HG02938 (cell line): ENCODE results near the gene TMPRSS6.

Source experiments
- ATAC-seq: cut with Tn5 transposase; IDR thresholded peaks from one replicate; pipeline ENCODE4 v1.9.1; 2021; ENCODE audit warnings: mild to moderate bottlenecking, moderate library complexity; ENCODE audit not compliant: unreplicated experiment

TMPRSS6 gene

GRCh38 chr22:37109242-37109917, at the start of gene TMPRSS6:
Gene TMPRSS6, minus strand, starts transcription at chr22:37109713. Its CDS starts 6,296 bp downstream, at chr22:37103417.
- no peak for ATAC-seq

DNA sequence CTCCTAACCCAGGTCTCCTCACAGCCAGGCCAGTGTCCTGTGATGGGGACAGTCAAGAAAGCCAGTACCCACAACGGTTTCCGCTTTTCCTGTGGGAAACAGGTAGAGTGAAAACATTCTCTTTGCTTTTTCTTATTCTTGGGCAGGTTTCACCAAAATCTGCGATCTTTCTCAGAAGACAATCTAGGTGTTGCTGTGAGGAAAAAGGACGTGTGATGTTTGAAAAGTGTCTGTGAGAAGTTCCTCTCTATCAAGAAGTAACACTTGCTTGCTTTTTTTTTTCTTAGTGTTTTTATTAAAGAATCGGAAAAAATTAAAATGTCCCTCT, 49.4 kb upstream of the TMPRSS6 start:
- ATAC-seq: no peak

- no peak for ATAC-seq
Observed at GRCh38 chr22:37157516-37158285, 48.2 kb upstream of the TMPRSS6 start.

GRCh38 chr22:37156686-37157435, 47.3 kb upstream of the TMPRSS6 start:
- ATAC-seq: no peak

DNA sequence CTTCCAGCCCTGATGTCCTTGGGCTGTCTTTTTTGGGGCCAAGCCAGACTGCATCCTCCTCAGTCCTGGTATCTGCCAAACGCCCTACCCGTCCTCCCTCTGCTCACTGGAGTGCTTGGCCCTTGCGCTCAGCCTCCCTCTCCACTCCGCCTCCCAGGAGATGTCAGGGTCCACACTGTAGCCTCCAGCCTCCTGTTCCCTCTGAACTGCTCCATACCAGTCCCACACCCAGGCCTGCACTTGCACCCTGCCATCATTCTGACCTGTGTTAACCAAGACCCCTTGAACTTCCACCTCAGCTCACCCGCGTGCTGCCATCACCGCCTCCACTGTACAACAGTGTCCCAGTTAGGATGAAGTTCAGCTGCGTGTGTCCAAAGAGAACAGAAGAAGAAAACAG, 46.5 kb upstream of the TMPRSS6 start:
- ATAC-seq: no peak

- no peak for ATAC-seq
Observed at GRCh38 chr22:37154925-37155712, 45.6 kb upstream of the TMPRSS6 start.

DNA sequence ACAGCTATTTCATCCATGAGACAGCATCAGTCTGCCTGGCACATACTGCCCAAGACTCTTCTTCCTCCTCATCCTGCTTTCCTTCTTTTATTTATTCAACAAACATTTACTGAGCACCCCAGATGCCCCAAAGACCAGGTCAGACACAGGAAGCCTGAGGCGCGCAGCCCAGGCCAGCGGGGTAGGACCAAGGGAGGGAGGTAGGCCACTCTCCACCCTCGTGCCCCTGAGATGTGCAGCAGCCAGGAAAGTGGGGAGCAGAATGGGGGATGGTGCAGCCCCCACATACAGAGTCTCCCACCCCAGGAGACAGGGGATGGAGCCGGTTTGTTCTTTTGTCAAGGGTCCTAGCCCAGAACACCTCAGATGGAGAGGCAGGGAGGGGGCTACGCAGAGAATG, 44.4 kb upstream of the TMPRSS6 start:
- ATAC-seq: no peak

DNA sequence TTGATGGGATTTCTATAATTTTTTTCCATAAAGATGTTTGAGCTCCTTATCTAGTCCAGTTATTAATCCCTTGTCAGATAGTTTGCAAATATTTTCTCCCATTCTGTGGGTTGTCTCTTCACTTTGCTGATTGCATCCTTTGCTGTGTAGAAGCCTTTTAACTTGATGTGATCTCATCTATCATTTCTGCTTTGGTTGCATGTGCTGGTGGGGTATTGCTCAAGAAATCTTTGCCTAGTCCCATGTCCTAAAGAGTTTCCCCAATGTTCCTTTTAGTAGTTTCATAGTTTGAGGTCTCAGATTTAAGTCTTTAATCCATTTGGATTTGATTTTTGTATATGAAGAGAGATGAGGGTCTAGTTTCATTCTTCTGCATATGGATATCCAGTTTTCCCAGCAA, 41.9 kb upstream of the TMPRSS6 start:
- ATAC-seq: no peak

- ATAC-seq: no peak
Observed at GRCh38 chr22:37150701-37151100, 41.2 kb upstream of the TMPRSS6 start.

GRCh38 chr22:37148742-37149665, 39.5 kb upstream of the TMPRSS6 start:
- ATAC-seq: no peak

DNA sequence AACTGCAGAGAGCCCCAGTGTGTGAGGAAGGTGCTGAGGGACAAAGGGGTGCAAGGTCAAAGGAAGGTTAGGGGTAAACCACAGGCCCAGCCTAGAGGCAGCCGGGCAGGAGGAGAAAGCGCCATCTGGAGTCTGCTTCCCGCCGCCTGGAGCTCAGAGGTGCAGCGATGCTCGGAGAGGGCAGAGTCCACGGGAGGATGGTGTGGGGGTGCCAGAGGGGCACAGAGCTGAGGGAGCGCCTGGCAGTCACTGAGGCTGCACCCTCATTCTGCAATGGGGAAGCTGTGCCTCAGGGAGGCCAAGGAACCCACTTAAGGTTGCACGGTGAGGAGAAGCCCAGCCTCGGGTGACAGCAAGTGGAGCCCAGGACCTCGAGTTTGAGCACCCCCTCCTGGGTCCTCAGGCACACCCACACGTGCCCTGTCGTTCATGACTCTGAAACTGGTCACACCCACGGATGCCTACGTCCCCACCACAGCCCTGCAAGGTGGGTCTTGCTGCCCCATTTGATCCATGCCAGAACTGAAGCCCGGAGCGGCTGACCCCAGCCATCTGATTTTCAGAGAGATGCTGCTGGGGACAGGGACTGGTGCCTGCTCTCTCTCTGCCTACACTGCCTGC, 38.6 kb upstream of the TMPRSS6 start:
- no peak for ATAC-seq

- ATAC-seq: no peak
Observed at GRCh38 chr22:37147186-37147990, 37.9 kb upstream of the TMPRSS6 start.

DNA sequence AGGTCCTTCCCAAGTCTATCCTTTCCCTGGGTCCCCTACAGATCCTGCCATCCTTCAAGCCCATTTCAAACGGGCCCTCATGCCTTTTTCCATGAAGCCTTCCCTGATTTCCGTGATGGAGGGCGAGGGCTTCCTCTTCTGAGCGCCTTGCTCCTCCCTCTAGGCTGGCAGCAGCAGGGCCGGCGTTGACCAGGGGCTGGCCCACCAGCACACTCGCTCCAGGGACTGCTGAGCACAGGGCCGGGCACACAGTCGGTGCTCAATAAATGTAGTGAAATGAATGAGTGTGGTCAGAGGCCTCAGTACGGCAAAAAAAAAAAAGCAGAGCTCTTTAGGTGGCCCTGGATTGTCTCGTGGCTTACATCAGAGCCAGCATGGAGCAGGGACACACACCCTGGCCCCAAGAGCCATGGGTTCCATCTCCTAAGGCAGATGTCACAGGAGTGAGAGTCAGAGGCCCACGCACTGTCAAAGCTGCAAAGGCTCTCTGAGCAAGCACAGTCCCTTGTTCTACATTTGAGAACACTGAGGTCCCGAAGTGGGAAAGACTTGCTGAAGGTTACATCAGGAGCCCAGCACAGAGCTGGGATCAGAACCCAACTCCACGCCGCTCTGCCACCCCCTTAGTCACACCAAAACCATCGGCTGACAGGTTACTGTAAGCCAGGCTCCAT, 37.1 kb upstream of the TMPRSS6 start:
- no peak for ATAC-seq

GRCh38 chr22:37146051-37146385, 36.5 kb upstream of the TMPRSS6 start:
- ATAC-seq: no peak

- ATAC-seq: no peak
Observed at GRCh38 chr22:37145180-37146050, 35.9 kb upstream of the TMPRSS6 start.

DNA sequence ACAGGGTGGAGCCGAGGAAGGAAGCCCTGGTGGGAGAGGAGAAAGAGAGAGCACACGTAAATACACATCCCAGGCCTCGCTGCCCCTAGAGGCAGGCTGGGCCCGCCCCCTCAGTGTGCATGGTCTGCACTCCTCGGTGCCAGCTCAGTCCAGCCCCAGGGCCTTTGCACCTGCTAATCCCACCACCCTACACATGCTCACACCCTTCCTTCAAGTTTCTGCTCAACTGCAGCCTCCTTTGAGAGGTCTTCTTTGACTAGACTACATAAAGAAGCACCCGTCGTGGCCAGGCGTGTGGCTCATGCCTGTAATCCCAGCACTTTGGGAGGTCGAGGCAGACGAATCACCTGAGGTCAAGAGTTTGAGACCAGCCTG, 34.7 kb upstream of the TMPRSS6 start:
- ATAC-seq: no peak

DNA sequence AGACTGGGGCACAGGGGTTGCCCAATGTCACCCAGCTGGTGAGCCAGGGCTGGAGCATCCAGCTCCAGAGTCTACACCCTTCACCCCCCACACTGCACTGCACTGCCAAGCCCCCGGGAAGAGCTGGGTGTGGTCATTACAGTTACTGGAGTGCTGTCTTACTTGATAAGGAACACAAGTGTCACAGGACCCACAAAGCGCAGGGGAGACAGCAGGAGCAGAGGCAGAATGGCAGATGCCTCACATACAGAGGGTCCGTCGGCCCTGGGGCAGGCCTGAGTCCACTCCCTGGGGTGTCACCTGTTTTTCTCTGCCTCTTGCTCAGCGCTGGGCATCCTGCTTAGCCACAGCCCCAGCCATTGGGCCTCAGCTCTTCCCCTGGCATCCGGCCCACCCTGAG, 32.5 kb upstream of the TMPRSS6 start:
- ATAC-seq: no peak
